NCI-H1436 treated with DMSO at 0.1 percent for 48 hours (cell line): ENCODE data around the gene RTP4.

Experiments used
- DNase-seq: peaks from one replicate; lab custom pipeline; 2025; lab: John Stamatoyannopoulos, UW

RTP4 gene, protein sequence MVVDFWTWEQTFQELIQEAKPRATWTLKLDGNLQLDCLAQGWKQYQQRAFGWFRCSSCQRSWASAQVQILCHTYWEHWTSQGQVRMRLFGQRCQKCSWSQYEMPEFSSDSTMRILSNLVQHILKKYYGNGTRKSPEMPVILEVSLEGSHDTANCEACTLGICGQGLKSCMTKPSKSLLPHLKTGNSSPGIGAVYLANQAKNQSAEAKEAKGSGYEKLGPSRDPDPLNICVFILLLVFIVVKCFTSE

DNA sequence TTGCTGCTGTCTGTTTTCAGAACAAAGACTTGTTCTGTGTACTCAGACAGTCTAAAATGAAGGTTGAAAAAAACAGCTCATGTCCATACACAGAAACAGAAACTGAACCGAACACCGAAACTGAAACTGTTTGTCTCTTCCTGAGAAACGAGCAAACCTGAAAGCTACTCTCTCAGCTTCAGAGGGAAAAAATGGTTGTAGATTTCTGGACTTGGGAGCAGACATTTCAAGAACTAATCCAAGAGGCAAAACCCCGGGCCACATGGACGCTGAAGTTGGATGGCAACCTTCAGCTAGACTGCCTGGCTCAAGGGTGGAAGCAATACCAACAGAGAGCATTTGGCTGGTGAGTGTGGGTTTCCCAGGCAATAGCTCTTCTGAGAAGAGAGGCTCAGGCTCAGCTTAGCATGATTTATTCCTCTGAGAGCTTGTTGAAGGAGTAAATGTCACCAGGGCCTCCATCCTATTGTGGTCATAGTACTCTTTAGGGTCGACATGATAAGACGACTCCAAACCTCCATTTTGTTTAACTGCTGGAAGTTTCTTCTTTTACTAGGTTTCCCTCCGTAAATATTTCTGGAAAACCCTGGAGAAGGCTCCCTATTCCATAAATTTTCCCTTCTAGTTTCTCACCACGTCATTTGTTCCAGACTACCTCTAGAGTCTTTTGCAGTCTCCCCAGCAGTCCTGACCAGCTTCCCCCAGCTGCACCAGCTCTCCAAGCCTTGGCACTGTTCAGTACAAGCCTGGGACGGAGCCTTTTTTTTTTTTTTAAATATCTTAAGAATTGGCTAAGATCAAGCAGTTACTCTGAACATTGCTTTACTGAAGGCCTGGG lies at the start of gene RTP4:
RTP4 (plus strand) TSS at position 135 of the 838 bp plus-strand sequence; CDS start at position 192, 57 bp downstream.
- DNase-seq = no peak

DNA sequence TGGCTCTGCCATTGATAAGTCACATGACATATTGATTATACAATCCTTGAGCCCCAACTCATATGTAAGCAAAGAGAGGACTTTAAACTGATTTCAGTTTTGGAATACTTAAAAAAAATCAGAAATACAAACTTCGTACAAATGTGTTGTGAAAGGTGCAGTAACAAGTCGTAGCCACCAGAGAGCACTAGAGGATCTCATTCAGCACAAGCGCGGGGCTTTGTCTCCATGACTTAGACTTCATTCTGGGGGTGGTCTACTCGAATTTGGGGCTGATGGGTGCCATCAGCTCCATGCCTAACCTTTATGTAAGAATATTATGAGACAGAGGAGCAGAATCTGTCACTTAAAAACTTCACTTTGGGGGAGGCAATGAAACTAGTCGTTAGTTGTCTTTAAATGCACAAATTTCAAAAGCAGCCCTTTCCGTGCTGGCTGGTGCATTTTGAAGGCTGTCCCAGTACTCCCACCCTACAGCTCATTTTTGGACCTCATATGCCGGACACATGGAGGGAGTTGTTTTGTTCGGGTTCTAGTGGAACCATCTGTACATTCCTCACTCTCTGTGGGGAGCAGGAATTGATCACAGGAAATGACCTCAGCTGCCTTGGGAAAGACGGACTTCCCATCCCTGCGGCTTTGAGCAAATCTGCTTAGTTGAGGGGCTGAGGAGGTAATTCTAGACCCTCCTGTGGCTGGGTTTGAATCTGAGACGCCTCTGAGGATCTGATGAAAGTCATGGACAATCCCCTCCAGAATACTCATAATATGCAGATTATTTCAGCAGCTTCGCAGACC lies 49.2 kb upstream of the RTP4 start:
- no peak for DNase-seq

GRCh38 chr3:187319699-187320302 lies 48.4 kb upstream of the RTP4 start:
- peak; percentile 30 for DNase-seq

DNA sequence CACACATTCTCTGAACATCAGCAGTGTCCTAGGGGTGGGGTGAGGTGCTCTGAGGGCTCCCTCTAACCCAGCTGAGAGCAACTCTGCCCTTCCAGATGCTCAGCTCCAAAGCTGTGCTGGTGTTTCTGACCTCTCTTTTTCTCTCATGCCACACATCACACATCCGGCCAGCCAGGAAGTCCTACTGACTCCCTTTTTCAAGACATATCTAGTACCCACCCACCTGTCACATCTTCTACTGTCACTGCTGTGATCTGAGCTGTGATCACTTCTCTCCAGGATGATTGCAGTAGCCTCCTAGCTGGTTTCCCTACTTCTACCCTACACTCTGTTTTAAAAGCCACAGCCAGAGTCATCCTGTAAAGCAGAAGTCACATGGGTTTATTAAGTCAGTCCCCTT lies 46.4 kb upstream of the RTP4 start:
- DNase-seq = no peak

GRCh38 chr3:187322291-187322690 lies 45.9 kb upstream of the RTP4 start:
- DNase-seq = no peak

DNA sequence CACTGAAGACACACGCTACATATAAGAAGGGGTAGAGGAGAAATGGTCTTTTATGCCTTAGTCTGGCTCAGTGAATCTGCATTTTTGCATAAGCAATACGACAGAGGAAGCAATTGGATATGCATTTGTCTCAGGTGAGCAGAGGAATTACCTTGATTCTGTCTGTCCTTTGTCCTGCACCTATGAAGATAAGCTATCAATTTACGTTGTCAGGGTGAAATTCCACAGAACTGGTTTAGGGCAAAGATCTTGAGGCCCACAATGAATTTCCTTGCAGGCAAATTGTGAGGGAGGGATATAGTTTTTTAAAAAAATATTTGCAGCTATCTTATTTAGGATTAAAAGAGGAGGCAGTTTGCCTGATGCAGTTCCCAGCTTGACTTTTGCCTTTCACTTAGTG lies 45.1 kb upstream of the RTP4 start:
- DNase-seq = no peak

DNA sequence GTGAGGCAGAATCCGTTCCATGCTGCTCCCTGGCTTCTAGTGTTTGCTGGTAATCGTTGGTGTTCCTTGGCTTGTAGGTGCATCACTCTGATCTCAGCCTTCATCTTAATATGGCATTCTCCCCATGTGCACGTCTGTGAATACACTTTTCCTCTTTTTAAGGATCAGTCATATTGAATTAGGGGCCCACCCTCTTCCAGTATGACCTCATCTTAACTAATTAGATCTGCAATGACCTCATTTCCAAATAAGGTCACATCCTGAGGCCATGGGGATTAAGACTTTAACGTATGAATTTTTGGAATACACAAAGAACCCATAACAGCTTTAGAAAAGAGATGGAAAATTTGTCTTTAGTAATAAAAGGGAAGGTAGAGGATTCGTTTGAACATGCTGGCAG lies 42.6 kb upstream of the RTP4 start:
- no peak for DNase-seq

GRCh38 chr3:187327845-187328244 lies 40.3 kb upstream of the RTP4 start:
- no peak for DNase-seq

DNA sequence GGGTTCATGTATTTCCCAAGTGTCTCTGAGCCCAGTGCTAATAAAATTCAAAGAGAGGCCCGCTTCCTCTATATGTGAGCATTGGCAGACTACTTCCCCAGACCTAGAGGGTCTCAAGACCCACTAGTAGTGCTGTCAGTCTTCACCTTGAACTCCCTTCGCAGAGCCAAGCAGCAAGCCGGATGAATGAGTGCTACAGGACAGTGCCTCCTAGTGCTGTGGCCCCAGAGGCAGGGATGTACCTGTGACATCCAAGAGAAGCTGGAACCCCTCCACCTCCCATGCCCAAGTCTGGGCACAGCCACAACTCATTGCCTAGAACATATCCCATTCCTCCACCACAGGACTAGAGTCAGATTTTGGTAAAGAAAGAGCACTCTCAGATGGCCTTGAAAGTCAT lies 39.5 kb upstream of the RTP4 start:
- DNase-seq = no peak

- no peak for DNase-seq
These were observed 33.3 kb upstream of the RTP4 start for GRCh38 chr3:187334904-187335303.

- no peak for DNase-seq
These were observed 31.9 kb upstream of the RTP4 start for GRCh38 chr3:187336322-187336721.

DNA sequence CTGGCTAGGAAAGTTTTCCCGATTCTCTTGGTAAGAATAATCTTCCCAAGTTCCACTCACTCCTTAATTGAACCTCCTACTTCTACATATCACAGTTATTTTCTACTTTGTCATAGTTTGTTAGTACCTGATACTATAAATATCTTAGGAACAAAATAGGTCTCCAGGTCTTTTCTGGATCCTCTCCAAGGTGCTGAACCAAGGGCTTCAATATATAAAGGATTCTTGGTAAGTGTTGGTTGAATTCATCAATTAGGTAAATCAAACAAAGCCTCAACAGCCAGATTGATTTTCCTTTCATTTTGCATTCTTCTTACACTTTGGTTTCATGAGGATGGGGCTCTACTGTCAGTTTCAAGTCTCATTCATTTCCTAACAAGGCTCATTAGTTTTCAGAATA lies 27.6 kb upstream of the RTP4 start:
- no peak for DNase-seq

- no peak for DNase-seq
These were observed 25.9 kb upstream of the RTP4 start for GRCh38 chr3:187342255-187342654.

DNA sequence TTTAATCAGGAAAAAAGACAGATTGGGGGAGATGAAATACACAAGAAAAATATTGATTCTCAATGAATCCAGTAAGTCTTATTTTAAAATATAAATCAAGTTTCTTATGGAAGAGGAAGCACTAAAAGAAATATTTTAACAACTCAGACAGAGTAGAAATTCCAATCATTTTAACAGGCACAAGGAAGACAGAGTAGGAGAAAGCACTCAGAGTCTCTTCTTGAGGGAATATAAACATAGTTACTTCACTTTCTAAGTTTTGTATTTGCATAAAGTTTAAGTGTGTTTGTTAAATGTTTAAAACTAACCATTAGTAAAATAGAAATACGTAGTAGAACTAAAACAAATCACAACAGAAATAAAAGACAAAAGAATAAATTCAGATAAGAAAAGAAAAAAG lies 24.5 kb upstream of the RTP4 start:
- no peak for DNase-seq

- DNase-seq = no peak
These were observed 15.3 kb upstream of the RTP4 start for GRCh38 chr3:187352581-187353575.

DNA sequence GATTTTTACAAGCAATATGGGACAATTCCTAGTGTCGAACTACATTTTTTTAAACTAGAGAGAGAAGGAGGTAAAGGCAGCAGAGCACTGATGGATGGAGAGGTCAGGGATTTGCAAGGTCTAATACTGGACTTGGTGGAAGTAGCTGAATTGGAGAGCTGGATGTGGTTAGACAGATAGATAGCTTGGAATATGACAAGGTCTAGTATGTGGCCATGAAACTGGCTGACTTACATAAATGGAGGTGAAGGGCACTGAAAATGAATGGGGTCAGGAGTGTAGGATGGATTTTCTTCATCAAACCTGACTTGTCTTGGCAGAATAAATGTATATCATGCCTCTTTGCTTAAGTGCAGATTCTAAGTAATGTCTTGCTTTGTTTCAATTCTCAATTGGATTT lies 10.1 kb upstream of the RTP4 start:
- DNase-seq = no peak

- DNase-seq = no peak
These were observed 8.2 kb upstream of the RTP4 start for GRCh38 chr3:187359798-187360486.

- no peak for DNase-seq
These were observed 7.6 kb upstream of the RTP4 start for GRCh38 chr3:187360596-187360995.

- no peak for DNase-seq
These were observed 6.3 kb upstream of the RTP4 start for GRCh38 chr3:187361835-187362234.

GRCh38 chr3:187367561-187368103 lies 553 bp upstream of the RTP4 start:
- no peak for DNase-seq
